Skeletal muscle tissue (tissue), 4 donors: Measurements from ENCODE around the gene MYEOV. TPM values are rescaled to one million over a fixed set of nuclear protein-coding genes. Genes with fewer than 3 reads are reported as not detected.

ENCODE experiments used
- H3K27ac ChIP-seq: one replicate; pipeline ENCODE4 v1.7.0; 2013; ENCODE audit warnings: mild to moderate bottlenecking, low read depth, low read length, inconsistent platforms
- H3K27me3 ChIP-seq, 3 donors: one replicate each; pipeline ENCODE4 v1.7.0; 2013; ENCODE audit warnings: low read length in 3 of 3; ENCODE audit not compliant: control insufficient read depth in 3 of 3, insufficient read depth in 3 of 3
- H3K36me3 ChIP-seq, 3 donors: one replicate each; pipeline ENCODE4 v1.7.0; 2013; ENCODE audit warnings: low read length in 3 of 3; ENCODE audit not compliant: control insufficient read depth in 3 of 3, insufficient read depth in 3 of 3
- H3K4me1 ChIP-seq, 3 donors: one replicate each; pipeline ENCODE4 v1.7.0; 2013; ENCODE audit warnings: low read length in 3 of 3, mild to moderate bottlenecking in 3 of 3; ENCODE audit not compliant: control insufficient read depth in 3 of 3, insufficient read depth in 3 of 3
- H3K4me3 ChIP-seq, 3 donors: one replicate each; pipeline ENCODE4 v1.7.0; 2013; ENCODE audit warnings: low read length in 3 of 3
- H3K9ac ChIP-seq, 3 donors: one replicate each; pipeline ENCODE4 v1.7.0; 2013; ENCODE audit warnings: low read length in 3 of 3, mild to moderate bottlenecking in 3 of 3, moderate library complexity in 2 of 3, low read depth in 1 of 3
- H3K9me3 ChIP-seq, 3 donors: one replicate each; pipeline ENCODE4 v1.7.0; 2013; ENCODE audit warnings: low read length in 3 of 3; ENCODE audit not compliant: control insufficient read depth in 3 of 3
- total RNA-seq: library from RNA; depleted of rRNA; stranded (reverse); fragments of >200 nt; gene quantifications from one replicate; pipeline ENCODE4 v1.2.3, GENCODE V29; 2014
- donor health status: Osteomylitis.

The MYEOV gene
- total RNA-seq, 1 donor from 2014 or later: not detected

GRCh38 chr11:69252490-69252837 is 41.5 kb upstream of the MYEOV start:
- Histone ChIP-seq H3K4me1 (no peaks in the 10 kb centered on the region), H3K27me3 (peaks cover 0 to 54% (median 42%) of the 10 kb centered on the region in 3 donors), H3K9me3 (peaks cover 2 to 6% (median 3%) of the 10 kb centered on the region in 3 donors), H3K4me3 (no peak overlapping the region), H3K27ac (no peak overlapping the region), H3K36me3 (no peaks in the 10 kb centered on the region), H3K9ac (no peak overlapping the region)

GRCh38 chr11:69253028-69253427 is 40.9 kb upstream of the MYEOV start:
- Histone ChIP-seq H3K4me1 (no peaks in the 10 kb centered on the region), H3K9ac (no peak overlapping the region), H3K27me3 (peaks cover 0 to 54% (median 40%) of the 10 kb centered on the region in 3 donors), H3K9me3 (peaks cover 2 to 6% (median 3%) of the 10 kb centered on the region in 3 donors), H3K4me3 (no peak overlapping the region), H3K36me3 (no peaks in the 10 kb centered on the region), H3K27ac (no peak overlapping the region)

GRCh38 chr11:69257134-69257533 is 36.8 kb upstream of the MYEOV start:
- Histone ChIP-seq H3K9ac (no peak overlapping the region), H3K27me3 (peaks cover 0 to 32% (median 12%) of the 10 kb centered on the region in 3 donors), H3K4me1 (no peaks in the 10 kb centered on the region), H3K9me3 (peaks cover 2 to 6% (median 3%) of the 10 kb centered on the region in 3 donors), H3K36me3 (no peaks in the 10 kb centered on the region), H3K4me3 (no peak overlapping the region), H3K27ac (no peak overlapping the region)

GRCh38 chr11:69257838-69258658 is 35.9 kb upstream of the MYEOV start:
- Histone ChIP-seq H3K9me3 (peaks cover 2 to 3% (median 2%) of the 10 kb centered on the region in 3 donors), H3K27me3 (peaks cover 0 to 29% (median 4%) of the 10 kb centered on the region in 3 donors), H3K4me1 (no peaks in the 10 kb centered on the region), H3K9ac (no peak overlapping the region), H3K36me3 (no peaks in the 10 kb centered on the region), H3K4me3 (no peak overlapping the region), H3K27ac (no peak overlapping the region)

- H3K36me3 ChIP-seq: no peaks in the 10 kb centered on the region
- peaks cover 0 to 3% (median 0%) of the 10 kb centered on the region in 3 donors for H3K4me1 ChIP-seq
- H3K27ac ChIP-seq: no peak overlapping the region
- peaks cover 0 to 28% (median 4%) of the 10 kb centered on the region in 3 donors for H3K27me3 ChIP-seq
- no peak overlapping the region for H3K9ac ChIP-seq
- H3K4me3 ChIP-seq: no peak overlapping the region
- no peaks in the 10 kb centered on the region for H3K9me3 ChIP-seq
These were observed 34.9 kb upstream of the MYEOV start for GRCh38 chr11:69259096-69259495.

- Histone ChIP-seq H3K4me3 (no peak overlapping the region), H3K36me3 (no peaks in the 10 kb centered on the region), H3K9ac (no peak overlapping the region), H3K4me1 (peaks cover 0 to 3% (median 0%) of the 10 kb centered on the region in 3 donors), H3K9me3 (no peaks in the 10 kb centered on the region), H3K27me3 (peaks cover 0 to 22% (median 4%) of the 10 kb centered on the region in 3 donors), H3K27ac (no peak overlapping the region)
These were observed 33.3 kb upstream of the MYEOV start for GRCh38 chr11:69260622-69261021.

- no peak overlapping the region for H3K4me3 ChIP-seq
- H3K9me3 ChIP-seq: no peaks in the 10 kb centered on the region
- peaks cover 0 to 3% (median 0%) of the 10 kb centered on the region in 3 donors for H3K4me1 ChIP-seq
- no peaks in the 10 kb centered on the region for H3K36me3 ChIP-seq
- H3K27me3 ChIP-seq: peaks cover 3 to 25% (median 4%) of the 10 kb centered on the region in 3 donors
- no peak overlapping the region for H3K27ac ChIP-seq
- H3K9ac ChIP-seq: no peak overlapping the region
These were observed 32.8 kb upstream of the MYEOV start for GRCh38 chr11:69261116-69261515.

GRCh38 chr11:69262918-69263735 is 30.8 kb upstream of the MYEOV start:
- Histone ChIP-seq H3K4me3 (no peak overlapping the region), H3K9me3 (no peaks in the 10 kb centered on the region), H3K27ac (no peak overlapping the region), H3K4me1 (peaks cover 0 to 13% (median 6%) of the 10 kb centered on the region in 3 donors), H3K36me3 (no peaks in the 10 kb centered on the region), H3K27me3 (peaks cover 3 to 15% (median 4%) of the 10 kb centered on the region in 3 donors), H3K9ac (no peak overlapping the region)

- Histone ChIP-seq H3K36me3 (no peaks in the 10 kb centered on the region), H3K9me3 (no peaks in the 10 kb centered on the region), H3K9ac (no peak overlapping the region), H3K4me1 (peaks cover 0 to 16% (median 6%) of the 10 kb centered on the region in 3 donors), H3K27ac (no peak overlapping the region), H3K4me3 (no peak overlapping the region), H3K27me3 (peaks cover 3 to 15% (median 4%) of the 10 kb centered on the region in 3 donors)
These were observed 30.3 kb upstream of the MYEOV start for GRCh38 chr11:69263736-69264052.

GRCh38 chr11:69264486-69264885 is 29.5 kb upstream of the MYEOV start:
- H3K4me1 ChIP-seq: peaks cover 0 to 19% (median 6%) of the 10 kb centered on the region in 3 donors
- H3K36me3 ChIP-seq: no peaks in the 10 kb centered on the region
- H3K27ac ChIP-seq: no peak overlapping the region
- H3K9me3 ChIP-seq: no peaks in the 10 kb centered on the region
- no peak overlapping the region for H3K9ac ChIP-seq
- H3K4me3 ChIP-seq: no peak overlapping the region
- peaks cover 3 to 19% (median 4%) of the 10 kb centered on the region in 3 donors for H3K27me3 ChIP-seq
